ENCODE results near the gene SPDYE1. TPM values are rescaled to one million over a fixed set of nuclear protein-coding genes. Genes with fewer than 3 reads are reported as not detected.

Gene SPDYE1
- total RNA-seq, 1 experiment from 2014 or later, result not detected

- H3K27me3 ChIP-seq (ENCODE audit: low read length), result no peaks in the 10 kb centered on the region
- H3K9me2 ChIP-seq (replicated peaks; ENCODE audit: insufficient read depth, low read length), result no peaks in the 10 kb centered on the region
- H3K4me2 ChIP-seq (ENCODE audit: low read depth, low read length, poor library complexity, severe bottlenecking), result peak overlapping the region; percentile 78
- peak overlapping the region; percentile 58 for H3K4me3 ChIP-seq (ENCODE audit: low read length)
- no peak overlapping the region for H2AFZ ChIP-seq (ENCODE audit: low read length)
- peaks cover 44% of the 10 kb centered on the region for H3K36me3 ChIP-seq (ENCODE audit: insufficient read depth, low read length)
- peak overlapping the region; percentile 82 for H3K9ac ChIP-seq (ENCODE audit: low read length)
- peak; percentile 94 for DNase-seq
- H3K79me2 ChIP-seq (ENCODE audit: low read length), result 0 out of 2 replicates have a peak, but pooled peaks cover 4% of the 10 kb centered on the region
- peak overlapping the region; percentile 99 for H3K27ac ChIP-seq (ENCODE audit: low read length)
- H4K20me1 ChIP-seq (ENCODE audit: insufficient read depth, low read depth, low read length), result no peaks in the 10 kb centered on the region
- H3K4me1 ChIP-seq (ENCODE audit: low read length), result peaks cover 71% of the 10 kb centered on the region
- no peaks in the 10 kb centered on the region for H3K9me3 ChIP-seq (ENCODE audit: low read length)
Measured at GRCh38 chr7:44059219-44060090, 61.8 kb downstream of the SPDYE1 start.

Other genes with a start within 250 kb of the SPDYE1 start
- not detected in 2 replicates for gene BLVRA, start 239.2 kb upstream of the SPDYE1 start, total RNA-seq (2014; rRNA removed; shearing (Covaris generic); ENCODE audit: low replicate concordance)
- gene MRPS24, start 128.4 kb upstream of the SPDYE1 start, total RNA-seq (2014; rRNA removed; shearing (Covaris generic); ENCODE audit: low replicate concordance), result 94.1 and 100 TPM in 2 replicates
- gene URGCP, start 91.3 kb upstream of the SPDYE1 start, total RNA-seq (2014; rRNA removed; shearing (Covaris generic); ENCODE audit: low replicate concordance), result 30.7 and 34.2 TPM in 2 replicates
- 19.0 and 29.3 TPM in 2 replicates for gene UBE2D4, start 71.5 kb upstream of the SPDYE1 start, total RNA-seq (2014; rRNA removed; shearing (Covaris generic); ENCODE audit: low replicate concordance)
- gene DBNL, start 46.8 kb downstream of the SPDYE1 start, total RNA-seq (2014; rRNA removed; shearing (Covaris generic); ENCODE audit: low replicate concordance), result 116 and 184 TPM in 2 replicates
- 1.9 TPM in 1 of 2 replicates, not detected in the other for gene PGAM2, start 67.7 kb downstream of the SPDYE1 start, total RNA-seq (2014; rRNA removed; shearing (Covaris generic); ENCODE audit: low replicate concordance)
- 34.5 and 47.1 TPM in 2 replicates for gene POLM, start 84.6 kb downstream of the SPDYE1 start, total RNA-seq (2014; rRNA removed; shearing (Covaris generic); ENCODE audit: low replicate concordance)
- 5.9 TPM in 1 of 2 replicates, not detected in the other for gene AEBP1, start 106.4 kb downstream of the SPDYE1 start, total RNA-seq (2014; rRNA removed; shearing (Covaris generic); ENCODE audit: low replicate concordance)
- 165 and 217 TPM in 2 replicates for gene POLD2, start 125.7 kb downstream of the SPDYE1 start, total RNA-seq (2014; rRNA removed; shearing (Covaris generic); ENCODE audit: low replicate concordance)
- gene MYL7, start 143.4 kb downstream of the SPDYE1 start, total RNA-seq (2014; rRNA removed; shearing (Covaris generic); ENCODE audit: low replicate concordance), result not detected in 2 replicates
- gene GCK, start 191.5 kb downstream of the SPDYE1 start, total RNA-seq (2014; rRNA removed; shearing (Covaris generic); ENCODE audit: low replicate concordance), result not detected in 2 replicates
- gene YKT6, start 203.1 kb downstream of the SPDYE1 start, total RNA-seq (2014; rRNA removed; shearing (Covaris generic); ENCODE audit: low replicate concordance), result 63.1 and 88.6 TPM in 2 replicates